ENCODE results near the gene TIFAB.

The TIFAB gene

DNA sequence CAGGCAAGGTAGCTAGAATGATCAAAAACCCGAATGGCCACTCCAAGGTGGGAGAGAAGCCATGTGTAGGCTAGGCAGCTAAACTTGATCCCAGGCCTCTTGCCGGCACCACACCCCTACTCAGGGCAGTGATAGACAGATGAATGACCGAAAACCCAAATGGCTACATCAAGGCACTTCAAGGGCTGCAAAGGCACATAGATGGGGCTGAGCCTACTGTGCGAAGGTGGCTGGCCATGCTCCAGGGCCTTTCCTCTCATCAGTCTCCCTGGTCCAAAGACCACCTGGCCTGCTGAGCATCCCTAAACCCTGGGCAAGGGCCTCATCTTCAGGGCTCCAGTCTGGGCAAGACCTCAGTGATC lies 3.7 kb upstream of the TIFAB start:
- TF ChIP-seq SIN3A (IDR thresholded peaks at IDR 0.05; ENCODE audit: borderline replicate concordance, insufficient read depth, low read length) (no peak), POLR2AphosphoS5 (IDR thresholded peaks at IDR 0.05; ENCODE audit: low read depth, low read length) (no peak), FOXP2 (optimal IDR thresholded peaks at IDR 0.05; ENCODE audit: borderline replicate concordance, extremely low read depth, extremely low read length, insufficient read depth) (no peak), TAF1 (IDR thresholded peaks at IDR 0.05; ENCODE audit: borderline replicate concordance, insufficient read depth, low read length) (no peak)
- TF ChIP-seq, protein P1, sequence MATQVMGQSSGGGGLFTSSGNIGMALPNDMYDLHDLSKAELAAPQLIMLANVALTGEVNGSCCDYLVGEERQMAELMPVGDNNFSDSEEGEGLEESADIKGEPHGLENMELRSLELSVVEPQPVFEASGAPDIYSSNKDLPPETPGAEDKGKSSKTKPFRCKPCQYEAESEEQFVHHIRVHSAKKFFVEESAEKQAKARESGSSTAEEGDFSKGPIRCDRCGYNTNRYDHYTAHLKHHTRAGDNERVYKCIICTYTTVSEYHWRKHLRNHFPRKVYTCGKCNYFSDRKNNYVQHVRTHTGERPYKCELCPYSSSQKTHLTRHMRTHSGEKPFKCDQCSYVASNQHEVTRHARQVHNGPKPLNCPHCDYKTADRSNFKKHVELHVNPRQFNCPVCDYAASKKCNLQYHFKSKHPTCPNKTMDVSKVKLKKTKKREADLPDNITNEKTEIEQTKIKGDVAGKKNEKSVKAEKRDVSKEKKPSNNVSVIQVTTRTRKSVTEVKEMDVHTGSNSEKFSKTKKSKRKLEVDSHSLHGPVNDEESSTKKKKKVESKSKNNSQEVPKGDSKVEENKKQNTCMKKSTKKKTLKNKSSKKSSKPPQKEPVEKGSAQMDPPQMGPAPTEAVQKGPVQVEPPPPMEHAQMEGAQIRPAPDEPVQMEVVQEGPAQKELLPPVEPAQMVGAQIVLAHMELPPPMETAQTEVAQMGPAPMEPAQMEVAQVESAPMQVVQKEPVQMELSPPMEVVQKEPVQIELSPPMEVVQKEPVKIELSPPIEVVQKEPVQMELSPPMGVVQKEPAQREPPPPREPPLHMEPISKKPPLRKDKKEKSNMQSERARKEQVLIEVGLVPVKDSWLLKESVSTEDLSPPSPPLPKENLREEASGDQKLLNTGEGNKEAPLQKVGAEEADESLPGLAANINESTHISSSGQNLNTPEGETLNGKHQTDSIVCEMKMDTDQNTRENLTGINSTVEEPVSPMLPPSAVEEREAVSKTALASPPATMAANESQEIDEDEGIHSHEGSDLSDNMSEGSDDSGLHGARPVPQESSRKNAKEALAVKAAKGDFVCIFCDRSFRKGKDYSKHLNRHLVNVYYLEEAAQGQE (IDR thresholded peaks at IDR 0.05; ENCODE audit: insufficient read depth in 1 of 2, low read depth in 2 of 2, low read length in 2 of 2) = no peak

DNA sequence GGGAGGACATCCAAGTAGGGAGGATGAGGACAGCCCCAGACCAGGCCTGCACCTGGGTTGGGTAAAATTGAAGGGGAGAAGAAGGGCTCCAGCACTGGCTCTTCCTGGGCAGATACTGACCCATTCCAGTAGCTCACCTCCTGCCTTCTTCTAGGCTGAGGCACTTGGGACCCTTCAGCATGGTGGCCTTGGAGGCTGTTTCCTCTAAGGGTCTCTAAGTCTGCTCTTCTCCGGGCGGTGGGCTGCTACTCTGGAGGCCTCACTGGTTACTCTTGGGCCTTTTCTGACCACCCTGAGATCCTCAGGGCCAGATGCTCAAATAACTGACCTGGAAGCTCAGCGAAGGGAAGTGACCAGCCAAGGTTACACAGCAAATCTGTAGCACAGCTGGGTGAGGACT lies 2.8 kb upstream of the TIFAB start:
- TF ChIP-seq FOXP2 (optimal IDR thresholded peaks at IDR 0.05; ENCODE audit: borderline replicate concordance, extremely low read depth, extremely low read length, insufficient read depth) (no peak), TAF1 (IDR thresholded peaks at IDR 0.05; ENCODE audit: borderline replicate concordance, insufficient read depth, low read length) (no peak)
- TF ChIP-seq, protein P1 (IDR thresholded peaks at IDR 0.05; ENCODE audit: insufficient read depth in 1 of 2, low read depth in 2 of 2, low read length in 2 of 2) = no peak

- no peak for TF ChIP-seq TAF1 (IDR thresholded peaks at IDR 0.05; ENCODE audit: borderline replicate concordance, insufficient read depth, low read length)
- TF ChIP-seq FOXP2 (optimal IDR thresholded peaks at IDR 0.05; ENCODE audit: borderline replicate concordance, extremely low read depth, extremely low read length, insufficient read depth) = no peak
- no peak for TF ChIP-seq SIN3A (IDR thresholded peaks at IDR 0.05; ENCODE audit: borderline replicate concordance, insufficient read depth, low read length)
- TF ChIP-seq, protein P1 (IDR thresholded peaks at IDR 0.05; ENCODE audit: insufficient read depth in 1 of 2, low read depth in 2 of 2, low read length in 2 of 2) = no peak
- no peak for TF ChIP-seq POLR2AphosphoS5 (IDR thresholded peaks at IDR 0.05; ENCODE audit: low read depth, low read length)
Observed at GRCh38 chr5:135453613-135454012, 1.5 kb upstream of the TIFAB start.

GRCh38 chr5:135451581-135452320 lies 400 bp downstream of the TIFAB start:
- TF ChIP-seq SIN3A (IDR thresholded peaks at IDR 0.05; ENCODE audit: borderline replicate concordance, insufficient read depth, low read length) (no peak), FOXP2 (optimal IDR thresholded peaks at IDR 0.05; ENCODE audit: borderline replicate concordance, extremely low read depth, extremely low read length, insufficient read depth) (no peak), POLR2AphosphoS5 (IDR thresholded peaks at IDR 0.05; ENCODE audit: low read depth, low read length) (no peak), TAF1 (IDR thresholded peaks at IDR 0.05; ENCODE audit: borderline replicate concordance, insufficient read depth, low read length) (no peak)
- TF ChIP-seq, protein P1 (IDR thresholded peaks at IDR 0.05; ENCODE audit: insufficient read depth in 1 of 2, low read depth in 2 of 2, low read length in 2 of 2) = no peak

Data from PFSK-1 (cell line).